Right renal cortex interstitium (tissue), 3 donors: ENCODE results near the gene C17orf113. TPM values are rescaled to one million over a fixed set of nuclear protein-coding genes. Genes with fewer than 3 reads are reported as not detected.

Source experiments
- DNase-seq, 3 donors: peaks; one replicate each; pipeline ENCODE4 v3.0.0-alpha.2; 2013; ENCODE audit warnings: low read depth in 3 of 3, low spot score in 2 of 3
- polyA plus RNA-seq, 3 donors: library from polyadenylated mRNA; unstranded; fragments of 120-200 nt; gene quantifications; one replicate each; pipeline ENCODE4 v1.2.1, GENCODE V29; 2013; ENCODE audit not compliant: insufficient read length in 3 of 3

C17orf113 gene
- polyA plus RNA-seq, 3 donors: 3.1 to 3.2 (median 3.2) TPM

DNA sequence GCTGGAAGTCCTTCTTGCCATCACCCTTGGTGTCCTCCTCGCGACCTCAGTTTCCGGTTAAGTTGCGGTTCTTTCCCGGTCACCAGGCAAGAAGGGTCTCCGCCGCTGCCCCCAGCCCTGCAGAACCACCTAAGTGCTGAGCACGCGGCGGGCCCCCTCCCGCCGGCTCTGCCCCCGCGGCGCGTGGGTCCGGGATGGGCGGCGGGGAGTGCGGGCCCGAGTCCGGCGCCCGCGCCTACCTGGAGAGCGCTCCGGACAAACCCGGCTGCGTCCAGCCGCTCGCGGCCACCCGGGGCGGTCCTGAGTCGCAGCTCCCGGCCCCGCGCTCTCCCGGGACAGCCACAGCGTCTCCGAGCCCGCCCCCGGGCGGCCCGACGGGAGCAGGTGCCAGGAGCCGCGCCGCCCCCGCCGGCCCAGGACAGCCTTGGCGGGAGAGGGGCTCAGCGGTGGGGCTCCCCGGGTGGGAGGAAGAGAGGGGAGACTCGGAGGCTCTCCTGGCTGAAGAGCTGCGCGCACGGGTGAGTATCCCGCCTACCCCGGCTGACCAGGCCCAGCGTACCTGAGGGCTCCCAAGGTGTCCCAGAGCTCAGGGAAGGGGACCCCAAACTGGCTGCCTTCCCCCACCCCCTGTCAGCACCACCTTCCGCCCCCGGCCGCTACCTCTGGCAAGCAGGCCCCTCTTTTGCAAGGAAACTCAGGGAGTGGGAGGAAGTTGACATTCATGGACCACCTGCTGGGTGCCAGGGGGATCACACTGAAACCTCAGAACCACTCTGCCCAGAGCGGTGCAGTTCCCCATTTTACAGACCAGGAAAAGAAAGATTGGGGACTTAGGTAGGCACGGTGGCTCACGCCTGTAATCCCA is 22.2 kb upstream of the C17orf113 start:
- DNase-seq: no peak

DNA sequence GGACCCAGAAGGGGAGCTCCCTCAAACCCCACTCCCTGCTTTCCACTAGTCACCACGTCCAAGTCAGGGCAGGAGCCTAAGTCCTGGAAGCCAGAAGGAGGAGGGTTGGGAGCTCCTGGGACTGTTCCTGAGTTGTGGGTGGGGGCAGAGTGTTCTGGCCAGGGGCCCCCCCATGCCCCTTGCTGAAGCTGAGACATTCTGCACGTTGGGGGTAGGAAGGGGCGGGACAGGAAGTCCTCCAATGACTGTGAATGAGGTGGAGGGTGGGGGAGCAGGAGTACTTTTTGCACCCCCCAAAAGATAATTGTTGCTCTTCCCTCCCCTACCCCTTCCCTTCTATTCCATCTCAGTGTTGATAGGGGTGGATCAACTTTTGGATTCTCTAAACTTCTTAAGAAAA is 21.4 kb upstream of the C17orf113 start:
- no peak for DNase-seq

DNA sequence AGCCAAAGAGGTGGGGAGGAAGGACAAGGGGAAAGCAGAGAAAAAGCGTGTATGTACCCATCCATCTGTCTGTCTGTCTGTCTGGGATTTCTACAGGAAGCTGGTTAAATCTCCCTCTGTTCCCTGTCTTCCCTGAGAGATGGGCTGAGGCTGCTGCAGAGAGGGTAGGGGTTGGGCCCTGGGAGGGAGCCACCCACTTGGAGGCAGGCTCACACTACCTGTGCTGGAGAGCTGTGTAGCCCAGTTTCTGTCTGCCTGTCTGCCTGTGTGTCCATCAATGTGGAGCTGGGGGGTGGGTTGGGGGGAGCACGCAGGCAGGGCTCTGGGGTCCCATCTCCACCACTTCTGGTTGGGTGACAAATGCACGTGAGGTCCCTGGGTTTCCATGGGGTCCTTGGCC is 18.6 kb upstream of the C17orf113 start:
- no peak for DNase-seq

DNA sequence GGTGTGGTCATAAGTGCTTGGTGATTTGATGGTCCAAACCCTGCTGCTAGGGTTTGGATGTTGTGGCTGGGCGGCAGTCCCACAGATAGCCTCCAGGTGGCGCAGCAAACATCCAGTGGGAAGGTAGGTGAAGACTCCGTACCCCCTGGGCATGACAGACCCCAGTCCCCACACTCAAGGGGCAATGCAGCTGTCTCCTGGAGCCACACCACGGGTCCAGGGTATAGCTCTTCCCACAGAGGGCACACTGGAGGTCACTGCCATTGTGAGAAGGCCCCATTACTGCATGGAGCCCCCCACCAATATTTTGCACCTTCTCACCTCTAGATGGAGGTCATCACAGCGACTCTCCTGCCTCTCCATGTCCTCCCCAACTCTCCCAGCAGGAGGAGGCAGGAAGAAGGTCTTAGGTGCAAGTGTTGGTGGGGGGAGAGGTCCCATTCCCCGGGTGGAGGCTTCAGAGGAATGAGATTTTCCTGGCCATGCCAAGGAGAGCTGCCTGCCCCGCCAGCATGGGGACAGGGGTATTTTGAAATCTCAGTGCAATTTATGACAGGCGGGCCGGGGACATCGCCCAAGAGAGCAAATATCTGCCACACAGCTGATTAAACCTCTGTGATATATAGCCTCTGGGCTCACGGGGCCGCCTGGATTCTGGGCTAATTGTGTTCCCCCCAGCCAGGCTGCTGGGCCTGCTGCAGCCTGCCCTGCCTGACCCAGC is 17.1 kb upstream of the C17orf113 start:
- no peak for DNase-seq

DNA sequence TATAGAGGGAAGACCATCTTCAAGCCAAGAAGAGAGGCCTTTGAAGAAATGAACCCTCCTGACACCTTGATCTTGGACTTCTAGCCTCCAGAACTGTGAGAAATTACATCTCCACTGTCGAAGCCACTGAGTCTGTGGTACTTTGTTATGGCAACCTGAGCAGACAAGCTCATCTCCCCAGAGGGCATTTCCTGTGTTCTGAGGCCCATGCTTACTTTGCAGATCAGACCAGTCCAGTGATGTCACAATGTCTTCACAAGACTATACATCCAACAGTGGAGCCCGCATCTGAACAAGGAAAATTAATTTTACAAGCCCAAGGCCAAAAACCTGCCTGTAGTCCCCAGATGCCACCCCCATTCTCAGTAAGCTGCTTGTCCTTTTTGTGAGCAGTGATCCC is 14.8 kb upstream of the C17orf113 start:
- DNase-seq: no peak

DNA sequence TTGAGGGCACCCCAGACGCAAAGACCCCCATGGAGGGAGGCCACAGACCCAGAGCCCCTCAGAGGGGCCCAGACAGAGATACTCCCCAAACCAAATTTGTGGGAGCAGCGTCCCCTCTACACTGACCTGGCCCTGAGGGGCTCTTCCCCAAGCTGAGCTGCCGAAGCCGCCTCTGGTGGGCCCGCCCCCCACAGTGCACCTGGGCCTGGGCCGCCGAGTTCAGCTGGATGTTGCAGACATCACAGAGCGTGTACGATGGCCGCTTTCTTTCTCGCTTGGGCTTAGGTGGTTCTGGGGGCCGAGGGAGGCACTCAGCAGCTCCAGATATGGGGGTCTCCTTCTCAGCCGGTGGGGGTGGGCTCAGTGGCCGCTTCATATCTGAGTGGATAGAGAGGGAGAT is 12.3 kb upstream of the C17orf113 start:
- DNase-seq: no peak

DNA sequence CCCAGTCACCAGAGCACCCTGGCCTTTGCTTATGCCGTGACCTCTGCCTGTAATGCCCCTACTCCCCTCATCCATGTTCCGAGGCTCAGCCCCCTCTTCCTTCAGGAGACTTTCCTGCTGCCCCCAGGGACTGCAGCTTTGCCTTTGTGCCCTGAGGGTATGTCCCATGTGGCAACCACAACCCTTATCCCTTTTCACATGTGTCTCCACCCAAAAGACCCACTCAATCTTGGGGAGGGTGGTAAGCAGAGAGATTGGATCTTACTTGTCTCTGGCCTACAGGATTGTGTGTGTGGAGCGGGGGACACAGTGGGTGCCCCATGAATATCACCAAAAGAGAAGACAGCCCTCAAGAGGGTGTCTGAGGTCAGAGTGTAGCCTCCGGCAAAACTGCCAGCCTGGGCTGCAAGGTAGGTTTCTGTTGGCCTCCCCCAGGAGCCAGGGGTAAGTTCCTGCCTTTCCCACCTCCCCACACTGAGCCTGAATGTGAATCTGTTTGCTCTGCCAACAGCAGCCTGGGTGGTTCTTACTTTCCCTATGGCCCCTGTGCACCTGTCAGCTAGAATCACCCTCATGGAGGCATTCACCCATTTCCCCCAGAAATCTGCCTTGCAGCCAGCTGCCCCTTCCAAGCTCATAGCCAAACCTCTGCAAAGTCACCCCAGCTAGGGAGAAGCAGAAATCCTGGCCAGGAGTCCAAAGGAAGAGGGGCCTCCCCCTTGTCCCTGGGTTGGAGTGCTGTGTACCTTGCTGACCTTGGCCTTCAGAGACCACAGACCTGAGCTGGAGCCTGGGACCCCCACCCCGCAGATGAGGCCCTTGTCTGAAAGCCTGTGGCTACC is 11.5 kb upstream of the C17orf113 start:
- DNase-seq: no peak

DNA sequence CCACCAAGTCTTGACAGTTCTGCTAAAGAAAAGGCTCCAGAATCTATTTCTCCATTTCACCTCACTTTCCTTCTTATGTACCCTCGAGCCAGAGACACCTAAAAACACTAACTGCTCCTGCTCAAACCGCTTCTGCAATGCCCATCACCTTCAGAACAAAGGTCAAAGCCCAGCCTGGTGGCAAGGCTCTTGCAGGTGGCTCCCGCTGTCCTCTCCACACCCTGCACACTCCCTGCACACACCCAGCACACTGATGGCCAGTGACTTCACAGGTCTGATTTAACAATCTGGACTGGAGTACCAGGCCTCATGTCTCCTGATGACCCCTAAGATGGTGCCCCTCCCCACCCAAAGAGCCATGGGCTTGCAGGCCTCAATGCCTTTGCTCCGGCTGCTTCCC is 9.8 kb upstream of the C17orf113 start:
- DNase-seq: no peak

DNA sequence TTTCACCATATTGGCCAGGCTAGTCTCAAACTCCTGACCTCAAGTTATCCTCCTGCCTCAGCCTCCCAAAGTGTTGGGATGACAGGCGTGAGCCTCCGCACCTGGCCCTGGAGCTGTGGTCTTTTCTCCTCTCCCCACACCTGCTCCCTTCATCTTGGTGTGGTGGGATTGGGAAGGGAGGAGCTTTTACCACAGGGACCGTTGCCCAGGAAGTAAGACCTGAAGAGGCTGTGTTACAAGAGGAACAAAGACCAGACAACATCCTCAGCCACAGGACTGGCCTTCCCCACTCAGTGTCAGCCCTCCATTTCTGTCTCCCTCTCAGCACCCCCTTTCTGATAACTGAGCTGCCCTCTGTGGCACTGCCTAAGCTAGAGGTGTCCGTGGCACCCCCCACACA is 9.4 kb upstream of the C17orf113 start:
- no peak for DNase-seq

DNA sequence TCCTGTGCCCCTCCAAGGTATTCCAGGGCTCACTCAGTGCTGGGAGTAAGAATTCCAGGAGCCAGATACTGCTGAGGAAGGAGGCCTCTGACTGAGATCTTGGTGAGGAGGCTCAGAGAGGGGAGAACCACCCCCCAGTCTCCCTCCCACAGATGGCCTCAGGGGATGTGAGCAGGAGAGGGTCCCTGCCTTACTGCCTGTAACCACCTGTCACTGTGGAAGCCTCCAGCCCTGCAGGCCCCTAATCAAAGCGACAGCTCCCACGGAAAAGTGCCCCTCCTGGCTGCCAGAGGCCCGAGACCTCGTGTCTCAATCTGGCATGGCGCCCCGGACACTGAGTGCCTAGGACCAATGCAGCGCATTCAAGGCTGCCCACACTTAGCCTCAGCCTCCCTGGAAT is 7.7 kb upstream of the C17orf113 start:
- no peak for DNase-seq

DNA sequence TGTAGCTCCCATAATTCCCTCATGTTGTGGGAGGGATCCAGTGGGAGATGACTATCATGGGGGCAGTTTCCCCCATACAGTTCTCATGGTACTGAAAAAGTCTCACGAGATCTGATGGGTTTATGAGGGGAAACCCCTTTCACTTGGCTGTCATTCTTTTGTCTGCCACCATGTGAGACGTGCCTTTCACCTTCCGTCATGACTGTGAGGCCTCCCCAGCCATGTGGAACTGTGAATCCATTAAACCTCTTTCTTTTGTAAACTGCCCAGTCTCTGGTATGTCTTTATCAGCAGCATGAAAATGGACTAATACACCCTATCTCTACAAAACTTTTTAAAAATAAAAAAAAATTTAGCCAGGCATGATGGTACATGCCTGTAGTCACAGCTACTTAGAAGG is 6.2 kb upstream of the C17orf113 start:
- DNase-seq: no peak

DNA sequence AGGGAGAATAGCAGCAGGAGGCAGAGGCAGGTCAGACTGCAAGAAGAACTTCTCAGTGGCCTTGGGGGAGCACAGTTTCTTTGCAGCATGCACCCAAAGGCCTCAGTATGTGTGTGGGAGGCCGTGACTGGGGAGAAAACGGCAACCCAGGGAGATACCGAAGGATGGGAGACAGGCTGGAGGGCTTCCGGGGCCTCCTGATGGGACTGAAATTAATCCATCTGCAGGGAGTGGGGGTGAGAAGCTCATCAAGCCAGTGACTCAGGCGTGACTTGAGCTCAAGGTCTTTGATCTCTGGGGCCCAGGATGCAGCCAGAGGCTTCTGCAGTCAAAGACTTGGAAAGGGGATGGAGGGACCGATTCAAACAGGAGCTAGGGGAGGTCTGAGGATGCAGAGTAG is 5.1 kb upstream of the C17orf113 start:
- peak in 1 of 3 donors; percentile 51 for DNase-seq

DNA sequence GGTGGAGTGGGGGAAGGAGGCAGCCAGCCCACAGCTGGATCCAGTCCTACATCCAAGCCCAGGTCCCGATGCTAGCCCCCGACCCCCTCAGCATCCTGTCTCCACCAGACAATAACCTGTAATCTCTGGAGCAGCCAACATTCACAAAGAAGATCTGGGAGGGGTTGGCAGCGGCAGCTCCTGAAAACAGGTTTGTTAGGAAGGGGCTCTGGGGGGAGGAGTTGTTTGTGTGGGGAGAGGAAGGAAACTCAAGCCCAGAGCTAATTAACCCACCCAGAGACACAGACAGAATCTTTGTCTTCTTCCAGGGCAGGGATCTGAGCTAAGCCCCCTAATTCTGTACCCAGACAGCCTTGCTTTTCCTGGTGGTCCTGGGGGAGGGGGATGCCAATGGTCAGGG is 4.6 kb upstream of the C17orf113 start:
- no peak for DNase-seq

DNA sequence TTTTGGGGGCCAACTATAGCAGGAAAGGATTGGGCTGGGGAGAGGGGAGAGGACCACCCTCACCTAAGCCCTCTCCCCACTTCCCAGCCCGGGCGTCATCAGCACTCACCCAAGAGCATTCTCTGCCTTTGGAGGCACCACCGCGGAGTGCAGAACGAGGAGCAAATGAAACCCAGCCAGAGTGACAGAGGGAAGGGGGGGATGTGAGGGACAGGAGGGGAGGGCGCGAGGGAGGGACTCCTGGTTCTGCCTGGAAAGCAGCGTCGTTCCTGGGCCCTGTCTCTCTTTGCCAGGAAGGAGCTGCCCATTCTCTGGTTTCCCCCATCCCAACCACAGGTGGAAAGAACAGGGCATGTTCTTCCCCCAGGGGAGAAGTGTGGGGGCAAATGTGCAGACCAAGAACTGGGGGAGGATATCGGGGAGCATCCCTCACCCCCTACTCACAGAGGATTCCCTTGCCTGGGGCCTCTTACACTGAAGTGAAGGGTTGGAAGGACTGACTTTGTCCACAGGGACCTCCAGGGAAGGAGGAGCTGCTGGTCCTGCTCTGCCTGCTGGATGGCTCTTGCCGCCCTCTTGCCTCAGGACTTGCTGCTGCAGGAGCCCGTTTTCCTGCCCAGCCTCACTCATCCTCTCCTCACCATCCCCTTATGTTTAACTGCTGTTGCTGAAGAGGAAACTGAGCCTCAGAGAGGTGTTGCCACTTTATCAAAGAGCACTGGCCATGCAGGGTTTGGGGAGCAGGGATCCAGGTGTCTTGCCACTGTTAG is 3.5 kb upstream of the C17orf113 start:
- no peak for DNase-seq

DNA sequence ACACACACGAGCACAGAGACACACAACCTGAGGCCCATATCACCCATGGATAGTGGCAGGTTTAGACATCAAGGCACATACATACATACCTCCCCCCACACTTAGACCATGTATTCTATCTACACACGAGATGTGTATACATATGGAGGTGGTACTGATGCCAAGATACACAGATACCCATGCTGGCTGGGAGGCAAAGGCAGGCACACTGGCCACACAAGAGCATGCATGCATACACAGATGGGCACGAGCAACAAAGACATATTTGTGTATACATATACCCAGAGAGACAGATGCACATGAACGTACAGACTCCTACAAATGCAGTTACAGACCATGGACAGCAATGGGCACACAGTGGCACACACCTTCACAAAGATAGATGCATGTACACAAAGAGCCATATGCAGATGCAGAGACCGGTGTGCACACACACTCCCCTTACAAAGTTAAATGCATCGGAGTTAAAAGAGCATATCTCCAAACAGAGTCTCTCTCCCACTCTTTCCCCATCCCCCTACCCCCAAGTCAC is 2.0 kb upstream of the C17orf113 start:
- DNase-seq: no peak

DNA sequence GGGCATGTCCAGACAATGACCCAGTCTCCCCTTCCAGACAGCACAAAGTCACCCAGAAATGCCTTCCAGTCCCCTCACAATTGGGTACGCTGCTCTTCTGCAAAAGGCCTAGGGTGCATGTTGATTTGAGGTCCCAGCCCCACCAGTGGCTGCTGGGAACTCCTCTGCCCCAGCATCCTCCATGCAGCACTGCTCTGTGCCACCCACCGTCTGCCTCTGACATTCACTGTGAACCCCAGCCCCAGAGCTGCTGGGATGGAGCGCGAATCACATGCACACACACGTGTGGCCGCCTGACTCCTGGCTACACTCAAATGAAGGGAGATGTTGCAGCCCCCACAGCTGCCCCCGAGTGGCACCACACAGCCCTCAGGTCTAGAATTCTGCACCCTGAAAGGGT is 1.2 kb upstream of the C17orf113 start:
- DNase-seq: no peak

DNA sequence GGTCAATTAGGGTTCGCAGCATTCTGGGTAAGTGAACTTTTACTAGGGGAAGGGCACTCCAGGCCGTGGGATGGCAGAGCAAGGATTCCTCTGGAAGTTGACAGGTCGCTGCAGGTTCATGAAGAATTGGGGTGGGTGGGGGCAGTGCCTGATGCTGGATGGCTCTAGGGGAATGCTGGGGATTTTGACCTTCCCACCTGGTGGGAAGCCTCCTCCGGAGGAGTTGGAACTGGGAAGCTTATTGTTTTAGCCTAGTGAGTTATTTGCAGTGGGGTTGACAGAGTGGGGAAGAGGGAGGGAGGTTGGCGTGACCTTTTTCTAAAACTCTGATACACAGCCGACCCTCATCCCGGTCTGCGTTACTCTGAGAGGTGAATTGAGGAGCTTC is 606 bp upstream of the C17orf113 start:
- DNase-seq: no peak

DNA sequence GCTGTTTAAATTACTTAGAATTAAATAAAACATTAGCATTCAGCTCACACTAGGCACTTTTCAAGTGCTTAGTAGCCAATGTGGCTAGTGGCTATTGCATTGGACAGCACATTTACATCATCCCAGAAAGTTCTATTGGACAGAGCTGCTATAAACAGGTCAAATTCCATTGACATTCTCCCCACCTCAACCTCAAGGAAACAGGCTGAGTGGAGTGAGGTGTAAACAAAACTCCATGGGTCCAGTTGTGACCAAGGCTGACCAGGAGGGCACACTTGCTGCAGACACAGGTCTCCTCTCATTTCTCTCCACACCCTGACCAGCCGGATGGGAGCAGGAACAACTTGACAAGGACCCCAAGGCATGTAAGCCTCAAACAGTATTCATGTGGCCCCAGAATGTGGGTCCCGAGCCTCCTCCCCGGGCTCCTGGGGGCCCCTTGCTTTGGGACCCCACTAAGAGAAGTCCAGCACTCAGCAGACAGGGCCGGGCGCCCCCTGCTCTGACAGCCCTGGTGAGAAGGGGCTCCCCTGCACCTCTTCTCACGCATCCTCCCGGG is 488 bp downstream of the C17orf113 start:
- no peak for DNase-seq

DNA sequence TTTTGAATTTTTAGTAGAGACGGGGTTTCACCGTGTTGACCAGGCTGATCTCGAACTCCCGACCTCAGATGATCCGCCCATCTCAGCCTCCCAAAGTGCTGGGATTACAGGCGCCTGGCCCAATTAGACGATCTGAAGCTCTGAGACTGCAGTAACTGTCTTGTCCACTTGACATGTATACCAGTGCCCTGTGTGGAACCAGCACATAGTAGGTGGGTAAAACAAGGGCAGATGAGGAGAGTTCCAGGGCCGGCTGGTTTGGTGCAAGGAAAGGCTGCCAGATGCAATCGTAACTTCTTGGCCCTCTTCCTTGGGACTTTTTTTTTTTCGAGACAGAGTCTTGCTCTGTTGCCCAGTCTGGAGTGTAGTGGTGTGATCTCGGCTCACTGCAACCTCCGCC is 3.1 kb downstream of the C17orf113 start:
- DNase-seq: no peak

DNA sequence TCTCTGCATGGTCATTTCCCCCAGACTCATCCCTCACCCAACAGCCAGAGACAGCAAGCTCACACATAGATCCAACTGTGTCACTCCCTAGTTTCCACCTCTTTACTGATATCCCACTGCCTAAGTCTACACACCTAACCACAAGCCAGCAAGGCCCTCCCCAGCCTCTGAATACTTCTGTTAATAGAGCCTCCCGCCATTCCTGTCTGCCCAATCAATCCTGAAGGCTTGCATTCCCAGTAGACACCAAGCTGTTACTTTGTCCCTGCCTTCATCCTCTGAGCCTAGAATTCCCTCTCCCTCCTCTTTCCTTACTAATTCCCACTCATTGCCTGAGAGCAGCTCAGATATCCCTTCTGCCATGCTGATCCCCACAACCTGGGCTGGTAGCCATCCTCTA is 4.7 kb downstream of the C17orf113 start:
- DNase-seq: no peak
